Measurements from ENCODE around the gene CBR1. TPM values are rescaled to one million over a fixed set of nuclear protein-coding genes. Genes with fewer than 3 reads are reported as not detected.
"Not testable (repeated sequence)": the region's sequence is repeated elsewhere in the genome, so short reads cannot be mapped to it uniquely, and the experiment has no call there.

The CBR1 gene
- total RNA-seq, 1 donor from 2014 or later: 46.3 TPM

DNA sequence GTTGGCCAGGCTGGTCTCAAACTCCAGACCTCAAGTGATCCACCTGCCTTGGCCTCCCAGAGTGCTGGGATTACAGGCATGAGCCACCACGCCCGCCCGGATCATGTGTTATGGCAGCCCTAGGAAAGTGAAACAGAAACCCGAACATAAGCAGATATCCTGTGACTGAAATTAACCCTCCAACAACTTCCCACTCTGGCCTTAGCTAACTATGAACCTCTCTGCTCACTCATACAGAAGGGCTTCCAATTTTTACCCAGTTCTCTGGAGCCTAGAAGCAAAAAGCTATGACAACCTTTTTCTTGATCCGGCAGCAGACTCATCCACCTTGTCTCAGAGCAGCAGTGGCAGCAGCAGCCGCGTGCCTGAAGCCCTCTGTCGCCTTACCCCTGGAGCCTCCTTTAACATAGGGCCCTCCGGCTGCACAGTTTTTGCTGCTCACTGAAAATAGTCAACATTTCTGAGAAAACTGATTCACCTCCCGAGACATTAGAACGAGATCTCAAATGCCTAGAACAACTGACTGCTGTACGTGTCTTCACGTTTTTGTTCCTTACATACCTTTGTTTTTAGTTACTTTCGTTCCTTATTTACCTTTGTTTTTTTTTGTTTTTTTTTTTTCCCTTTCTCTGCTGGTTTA is 9.3 kb downstream of the CBR1 start:
- DNase-seq (ENCODE audit: low read depth): no peak

DNA sequence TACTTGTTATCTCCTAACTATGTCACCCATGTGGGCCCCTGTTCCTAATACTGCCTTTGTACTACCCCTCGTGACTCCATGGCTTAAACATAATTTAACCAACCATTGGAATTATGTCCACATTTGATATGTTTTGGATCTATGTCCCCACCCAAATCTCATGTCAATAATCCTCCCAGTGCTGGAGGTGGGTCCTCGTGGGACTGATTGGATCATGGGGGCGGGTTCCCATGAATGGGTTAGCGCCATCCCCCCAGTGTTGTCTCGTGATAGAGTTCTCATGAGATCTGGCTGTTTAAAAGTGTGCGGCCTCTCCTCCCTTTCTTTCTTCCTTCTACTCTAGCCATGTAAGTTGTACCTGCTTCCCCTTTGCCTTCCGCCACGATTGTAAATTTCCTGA is 9.8 kb downstream of the CBR1 start:
- no peak for DNase-seq (ENCODE audit: low read depth)

DNA sequence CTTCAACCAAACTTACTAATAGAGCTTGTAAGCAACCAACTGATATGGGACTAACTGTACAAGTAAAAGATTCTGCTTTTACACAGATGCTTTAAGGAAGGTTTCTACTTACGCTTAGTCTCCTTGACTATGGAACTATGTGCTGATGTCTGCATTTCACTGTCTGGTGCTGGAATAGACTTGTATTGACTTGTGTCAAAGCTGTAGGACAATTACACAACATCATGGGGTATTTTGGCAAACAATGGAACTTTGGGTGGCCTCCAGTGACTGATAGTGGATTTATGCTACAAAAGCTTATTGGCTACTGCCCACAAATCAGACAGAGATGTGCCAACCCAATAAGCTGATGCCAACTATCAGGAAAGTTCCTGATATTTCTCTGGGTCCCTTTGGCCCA is 10.6 kb downstream of the CBR1 start:
- no peak for DNase-seq (ENCODE audit: low read depth)

- no peak for DNase-seq (ENCODE audit: low read depth)
These were observed 12.4 kb downstream of the CBR1 start for GRCh38 chr21:36082237-36082664.

DNA sequence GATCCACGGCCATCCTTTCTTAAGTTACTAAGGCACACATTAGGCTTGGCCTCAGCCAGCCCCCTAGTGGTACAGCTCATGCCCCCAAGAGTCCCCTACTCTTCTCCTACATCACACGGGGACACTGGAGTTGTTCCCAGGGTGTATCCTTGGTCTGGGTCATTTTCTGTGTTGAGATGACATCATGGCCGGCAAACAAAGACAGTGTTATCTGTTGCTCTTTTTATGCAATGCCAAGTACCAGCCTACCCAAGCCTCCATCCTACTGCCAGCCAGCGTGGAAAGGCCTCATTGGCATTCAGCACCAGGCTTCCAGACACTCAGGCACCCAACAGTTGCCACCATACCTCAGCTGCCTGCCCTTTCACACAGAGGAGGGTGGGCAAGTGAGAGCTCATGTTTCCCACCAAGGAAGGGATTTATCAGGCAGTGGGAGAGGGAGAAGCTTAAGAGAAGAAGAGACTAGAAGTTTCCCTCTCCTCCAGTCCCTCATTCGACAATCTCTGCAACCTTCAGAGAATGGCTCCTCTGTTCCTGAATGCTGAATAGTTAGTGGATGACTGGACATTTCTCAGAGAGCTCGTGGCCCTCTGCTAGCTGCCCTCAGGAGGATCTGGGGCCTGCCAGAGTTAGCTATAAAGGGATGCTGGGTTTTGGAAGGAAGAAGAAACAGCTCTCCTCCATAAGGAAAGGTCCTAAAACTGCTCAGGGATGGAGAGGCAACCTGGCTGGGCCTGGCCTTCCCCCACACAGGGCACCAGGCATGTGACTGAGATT is 17.7 kb downstream of the CBR1 start:
- peak; percentile 68 for DNase-seq (ENCODE audit: low read depth)

DNA sequence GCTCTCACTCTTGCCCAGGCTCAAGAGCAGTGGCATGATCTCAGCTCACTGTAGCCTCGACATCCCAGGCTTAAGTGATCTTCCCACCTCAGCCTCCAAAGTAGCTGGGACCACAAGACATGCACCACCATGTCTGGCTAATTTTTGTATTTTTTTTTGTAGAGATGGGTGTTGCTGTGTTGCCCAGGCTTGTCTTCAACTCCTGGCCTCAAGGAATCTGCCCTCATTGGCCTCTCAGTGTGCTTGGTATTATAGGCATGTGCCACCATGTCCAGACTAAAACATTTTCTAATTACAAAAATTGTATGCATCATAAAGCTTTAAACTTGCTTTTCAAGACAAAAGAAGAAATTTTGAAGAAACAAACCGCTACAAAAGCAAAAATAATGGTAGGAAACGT is 20.1 kb downstream of the CBR1 start:
- no peak for DNase-seq (ENCODE audit: low read depth)

DNA sequence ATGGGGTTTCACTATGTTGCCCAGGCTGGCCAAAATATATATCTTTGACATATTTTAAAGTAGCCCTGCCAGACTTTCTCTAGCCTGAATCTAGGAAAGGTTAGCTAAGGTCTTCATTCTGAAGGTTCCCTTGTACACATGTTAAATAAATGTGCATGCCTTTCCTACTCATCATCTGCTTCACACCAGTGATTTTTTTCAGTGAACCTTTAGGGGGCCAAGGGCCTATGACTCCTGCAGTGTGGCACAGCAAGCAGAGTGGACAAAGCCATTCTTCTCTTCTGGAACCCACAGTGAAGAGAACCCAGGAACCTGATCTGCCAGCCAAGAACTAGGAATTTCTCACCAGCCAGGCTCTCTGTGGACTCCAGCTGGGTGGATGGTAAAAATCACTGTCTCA is 22.9 kb downstream of the CBR1 start:
- DNase-seq (ENCODE audit: low read depth): no peak

- no peak for DNase-seq (ENCODE audit: low read depth)
These were observed 23.7 kb downstream of the CBR1 start for GRCh38 chr21:36093512-36093911.

DNA sequence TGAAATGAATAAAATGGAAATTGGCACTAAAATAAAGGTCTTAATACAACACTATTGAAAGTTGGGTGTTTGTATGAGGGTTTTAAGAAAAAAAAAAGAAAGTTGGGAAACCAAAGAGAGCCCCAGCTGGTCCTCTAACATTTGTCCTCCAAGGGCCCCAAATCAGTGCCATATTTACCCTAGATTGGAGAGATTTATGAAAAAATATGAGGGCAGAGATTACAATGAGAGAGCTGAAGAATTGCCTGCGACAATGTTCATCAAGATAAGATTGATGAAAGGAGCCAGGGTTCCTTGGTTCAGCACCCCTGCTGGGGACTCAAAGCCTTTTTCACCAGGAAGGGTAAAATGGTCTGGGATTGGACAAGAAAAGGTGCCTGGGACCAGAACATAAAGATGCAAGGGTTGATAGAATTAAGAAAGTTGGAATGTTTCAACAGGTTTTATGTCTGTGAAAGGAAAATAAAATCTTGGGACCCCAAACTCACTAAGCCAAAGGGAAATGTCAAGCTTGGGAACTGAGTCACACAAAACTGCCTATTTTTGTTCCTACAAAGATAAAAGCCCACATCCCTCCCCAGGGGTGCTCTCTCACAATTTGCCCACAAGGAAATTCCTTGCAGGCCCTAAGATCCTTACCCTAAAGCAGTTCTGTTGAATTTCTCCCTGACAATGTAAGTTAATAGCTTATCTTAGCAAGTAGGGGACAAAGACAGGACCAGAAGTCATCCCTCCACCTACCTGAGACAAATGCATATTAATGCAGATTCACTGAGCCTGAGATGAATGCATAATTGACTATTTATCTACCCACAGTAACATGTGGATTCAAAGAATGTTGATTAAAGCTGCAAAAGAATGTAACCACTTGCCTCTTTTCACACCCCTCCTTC is 26.8 kb downstream of the CBR1 start:
- DNase-seq (ENCODE audit: low read depth): no peak

DNA sequence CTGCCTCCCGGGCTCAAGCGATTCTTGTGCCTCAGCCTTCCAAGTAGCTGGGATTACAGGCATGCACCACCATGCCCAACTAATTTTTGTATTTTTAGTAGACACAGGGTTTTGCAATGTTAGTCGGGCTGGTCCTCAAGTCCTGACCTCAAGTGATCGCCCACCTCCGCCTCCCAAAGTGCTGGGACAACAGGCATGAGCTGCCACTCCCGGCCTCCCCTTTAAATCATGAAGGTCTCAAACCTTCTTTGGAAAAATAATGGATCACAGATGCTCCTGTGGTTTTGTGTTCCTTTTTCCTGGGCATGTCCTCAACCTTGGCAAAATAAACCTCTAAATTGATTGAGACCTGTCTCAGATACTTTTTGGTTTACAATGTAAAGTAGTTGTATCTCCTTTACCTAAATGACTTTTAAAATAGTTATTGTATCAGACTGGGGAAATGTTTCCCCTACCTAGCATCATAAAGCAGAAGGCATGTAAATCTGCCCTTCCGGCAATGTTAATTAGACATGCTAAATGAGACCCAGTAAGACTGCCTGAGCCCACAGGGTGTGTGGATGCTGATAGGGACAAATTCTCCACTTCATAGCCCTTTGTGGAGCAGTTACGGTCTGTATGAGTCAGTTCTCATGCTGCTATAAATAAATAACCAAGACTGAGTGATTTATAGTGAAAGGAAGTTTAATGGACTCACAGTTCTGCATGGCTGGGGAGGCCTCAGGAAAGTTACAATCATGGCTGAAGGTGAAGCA is 27.8 kb downstream of the CBR1 start:
- DNase-seq (ENCODE audit: low read depth): peak; percentile 41

DNA sequence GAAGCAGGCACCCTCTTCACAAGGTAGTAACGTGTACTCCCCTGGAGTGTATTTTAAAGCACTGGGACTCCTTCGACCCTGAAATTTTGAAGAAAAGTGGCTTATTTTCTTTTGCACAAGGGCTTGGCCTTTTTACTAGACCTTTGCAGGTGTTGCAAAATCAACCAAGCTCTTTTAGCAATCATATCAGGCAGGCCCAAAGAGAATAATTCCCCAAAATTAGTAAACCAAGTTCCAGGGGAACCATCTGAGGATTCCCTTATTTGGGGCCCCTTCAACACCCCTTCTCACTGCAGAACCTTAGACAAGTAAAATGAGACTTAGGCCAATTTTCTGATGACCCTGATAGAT is 28.3 kb downstream of the CBR1 start:
- no peak for DNase-seq (ENCODE audit: low read depth)

- no peak for DNase-seq (ENCODE audit: low read depth)
These were observed 29.2 kb downstream of the CBR1 start for GRCh38 chr21:36099000-36099399.

DNA sequence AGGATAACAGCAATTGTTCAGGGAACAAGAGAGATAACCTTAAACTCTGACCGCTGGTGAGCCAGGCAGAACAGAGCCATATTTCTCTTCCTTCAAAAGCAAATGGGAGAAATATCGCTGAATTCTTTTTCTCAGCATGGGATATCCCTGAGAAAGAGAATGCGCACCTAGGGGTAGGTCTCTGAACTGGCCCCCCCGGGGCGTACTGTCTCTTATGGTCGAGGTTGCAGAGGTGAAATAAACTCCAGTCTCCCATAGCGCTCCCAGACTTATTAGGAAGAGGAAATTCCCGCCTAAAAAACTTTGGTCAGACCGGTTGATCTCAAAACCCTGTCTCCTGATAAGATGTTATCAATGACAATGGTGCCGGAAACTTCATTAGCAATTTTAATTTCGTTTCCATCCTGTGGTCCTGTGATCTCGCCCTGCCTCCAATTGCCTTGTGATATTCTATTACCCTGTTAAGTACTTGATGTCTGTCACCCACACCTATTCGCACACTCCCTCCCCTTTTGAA is 29.9 kb downstream of the CBR1 start:
- DNase-seq (ENCODE audit: low read depth): not testable (repeated sequence)

DNA sequence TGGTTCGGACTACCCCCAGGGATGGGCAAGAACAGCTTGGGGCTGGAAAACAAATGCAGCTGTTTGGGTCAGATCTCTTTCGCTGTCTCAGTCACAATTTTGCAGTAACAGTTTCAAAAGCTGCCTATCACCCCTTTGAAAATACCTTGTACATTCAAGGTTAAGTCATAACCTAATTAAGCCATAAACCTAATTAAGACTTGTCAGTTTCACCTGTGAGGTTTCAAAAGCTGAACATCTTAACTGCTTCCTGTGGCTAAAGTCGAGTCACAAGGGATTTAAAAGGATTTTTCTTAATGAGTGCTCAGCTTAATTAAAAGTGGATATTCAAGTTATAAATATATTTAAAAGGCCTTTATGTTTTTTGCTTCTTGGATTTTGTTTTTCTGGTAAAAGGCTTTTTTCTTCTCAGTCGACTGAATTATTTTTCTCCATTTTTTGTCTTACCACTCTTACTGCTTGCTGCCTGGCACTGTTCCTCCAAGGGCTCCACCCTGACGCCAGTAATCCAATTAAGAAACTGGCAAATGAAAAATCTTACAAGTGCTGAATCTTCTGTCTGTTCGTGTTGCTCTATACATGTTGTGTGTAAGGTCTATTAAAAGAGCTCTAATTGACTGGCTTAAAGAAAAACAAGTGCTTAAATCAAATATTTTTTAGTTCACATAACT is 31.3 kb downstream of the CBR1 start:
- no peak for DNase-seq (ENCODE audit: low read depth)

DNA sequence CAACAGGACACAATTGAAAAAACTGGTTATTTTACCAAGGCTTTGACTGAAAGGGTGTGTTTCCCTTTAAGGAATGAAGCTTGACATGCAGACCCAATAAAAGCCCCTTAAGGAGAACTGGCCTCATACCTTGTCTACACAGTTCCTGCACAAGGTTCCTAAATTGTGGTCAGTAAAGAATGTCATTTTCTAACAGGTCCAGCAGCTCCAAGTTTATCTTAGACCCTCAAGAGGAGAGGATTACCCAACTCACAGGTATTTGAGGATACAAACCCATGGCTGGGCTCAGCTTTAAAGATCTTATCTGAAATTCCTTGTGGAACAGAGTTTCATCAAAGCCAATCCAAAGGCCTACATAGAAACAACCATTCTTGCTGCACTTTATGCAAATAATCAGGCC is 33.6 kb downstream of the CBR1 start:
- no peak for DNase-seq (ENCODE audit: low read depth)

- peak; percentile 62 for DNase-seq (ENCODE audit: low read depth)
These were observed 34.8 kb downstream of the CBR1 start for GRCh38 chr21:36104317-36105300.

- DNase-seq (ENCODE audit: low read depth): no peak
These were observed 35.6 kb downstream of the CBR1 start for GRCh38 chr21:36105327-36105842.

- no peak for DNase-seq (ENCODE audit: low read depth)
These were observed 40.0 kb downstream of the CBR1 start for GRCh38 chr21:36109868-36110267.

GRCh38 chr21:36111238-36111637 is 41.4 kb downstream of the CBR1 start:
- DNase-seq (ENCODE audit: low read depth): no peak

All from myocyte (in vitro differentiated cells).